ENCODE results near the gene COPS8.

COPS8 gene

DNA sequence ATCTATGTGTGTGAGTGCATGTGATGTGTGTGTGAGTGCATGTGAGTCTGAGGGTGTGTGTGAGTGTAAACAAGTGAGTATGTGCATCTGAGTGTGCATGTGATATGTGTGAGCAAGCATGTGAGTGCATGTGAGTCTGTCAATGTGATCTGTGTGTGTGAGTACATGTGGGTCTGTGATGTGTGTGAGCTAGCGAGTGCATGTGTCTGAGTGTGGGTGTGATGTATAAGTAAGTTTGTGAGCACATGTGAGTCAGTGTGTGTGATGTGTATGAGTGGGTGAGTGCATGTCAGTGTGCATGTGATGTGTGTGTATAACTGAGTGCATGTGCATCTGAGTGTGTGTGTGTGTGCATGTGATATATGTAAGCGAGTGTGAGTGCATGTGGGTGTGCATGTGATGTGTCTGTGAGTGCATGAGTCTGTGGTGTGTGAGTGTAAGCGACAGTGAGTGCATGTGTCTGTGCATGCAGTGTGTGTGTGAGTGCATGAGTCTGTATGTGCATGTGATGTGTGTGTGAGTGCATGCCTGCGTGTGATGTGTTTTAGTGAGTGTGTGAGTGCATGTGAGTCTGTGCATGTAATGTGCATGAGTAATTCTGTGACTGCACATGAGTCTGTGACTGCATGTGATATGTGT is 44.1 kb downstream of the COPS8 start:
- no peak for DNase-seq (ENCODE audit: extremely low read depth in 1 of 2, low read depth in 1 of 2)

- no peak for DNase-seq (ENCODE audit: extremely low read depth in 1 of 2, low read depth in 1 of 2)
These were observed 45.1 kb downstream of the COPS8 start for GRCh38 chr2:237130562-237131421.

DNA sequence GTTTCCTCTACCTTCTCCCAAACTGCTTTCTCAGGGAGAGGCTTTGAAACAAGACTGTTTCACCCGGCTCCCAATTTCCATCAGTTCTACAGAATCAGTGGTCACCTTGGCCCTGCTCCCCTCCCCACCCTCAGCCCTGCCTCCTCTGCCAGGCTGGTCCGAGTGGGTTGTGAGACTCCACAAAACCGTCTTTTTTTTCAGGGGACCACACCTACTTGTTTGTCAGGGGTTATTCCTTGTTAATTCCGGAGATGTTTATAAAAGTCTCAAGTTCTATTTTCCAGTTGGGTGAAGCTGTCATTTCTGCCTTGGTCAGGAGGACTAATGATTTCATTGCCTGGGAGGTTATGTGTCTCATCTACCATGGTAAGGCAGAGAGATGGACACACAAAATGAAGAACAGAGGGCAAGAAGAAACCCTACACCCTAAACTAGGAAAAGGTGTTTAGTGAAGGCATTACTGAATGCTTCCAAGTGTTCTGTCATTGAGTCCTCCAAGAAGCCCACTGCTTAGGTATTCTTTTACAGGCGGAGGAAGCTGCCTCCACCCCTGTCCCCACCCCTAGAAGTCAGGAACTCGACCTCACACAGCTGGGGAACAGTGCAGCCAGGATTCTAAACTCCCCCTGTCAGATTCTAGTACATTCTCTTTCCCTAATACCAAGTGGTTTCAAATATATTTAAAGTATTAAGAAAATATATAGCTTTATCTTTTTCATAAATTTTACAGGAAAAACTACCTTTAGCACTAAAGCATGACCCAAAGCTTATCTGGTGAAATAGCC is 46.3 kb downstream of the COPS8 start:
- no peak for DNase-seq (ENCODE audit: extremely low read depth in 1 of 2, low read depth in 1 of 2)

GRCh38 chr2:237132799-237133198 is 47.1 kb downstream of the COPS8 start:
- no peak for DNase-seq (ENCODE audit: extremely low read depth in 1 of 2, low read depth in 1 of 2)

DNA sequence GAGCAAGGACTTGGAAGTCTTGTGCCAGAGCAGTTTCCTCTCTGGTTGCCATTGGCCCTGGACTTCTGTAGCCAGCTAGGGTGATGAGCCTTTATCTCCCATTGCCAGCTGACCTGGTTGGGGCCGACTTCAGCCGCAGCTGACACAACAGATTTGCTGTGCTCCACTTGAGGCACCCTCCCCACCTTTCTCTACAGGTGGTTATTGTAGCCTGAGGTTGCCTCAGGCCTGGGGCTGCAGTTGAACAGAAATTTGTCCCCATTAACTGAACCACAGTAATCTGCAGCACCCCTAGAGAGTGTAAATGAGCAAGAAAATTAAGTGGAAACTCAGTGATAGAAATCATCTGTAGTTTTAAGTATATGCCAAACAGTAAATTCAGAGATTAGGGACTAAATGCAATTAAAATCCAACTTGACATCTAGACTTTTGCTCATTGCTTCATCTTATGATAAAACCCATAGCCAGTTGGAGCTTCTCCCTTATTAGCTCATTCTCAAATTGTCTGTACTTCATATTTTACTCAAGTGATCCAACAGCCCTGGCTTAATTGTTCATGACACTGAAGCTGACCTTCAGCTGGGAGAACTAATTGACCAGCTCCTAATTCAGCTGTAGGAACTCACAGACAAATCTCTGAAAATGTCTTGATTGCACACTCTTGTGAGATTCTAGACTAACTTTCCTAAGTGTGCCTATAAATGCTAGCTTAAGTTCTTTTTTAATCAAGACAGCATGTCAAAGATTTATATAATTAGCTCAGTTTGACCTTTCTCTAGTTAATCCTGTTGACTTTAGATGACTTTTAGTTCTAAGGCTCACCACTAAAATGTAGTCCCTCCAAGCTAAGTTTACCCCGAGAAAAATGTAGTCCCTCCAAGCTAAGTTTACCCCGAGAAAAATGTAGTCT is 48.9 kb downstream of the COPS8 start:
- DNase-seq (ENCODE audit: extremely low read depth in 1 of 2, low read depth in 1 of 2), result no peak

DNA sequence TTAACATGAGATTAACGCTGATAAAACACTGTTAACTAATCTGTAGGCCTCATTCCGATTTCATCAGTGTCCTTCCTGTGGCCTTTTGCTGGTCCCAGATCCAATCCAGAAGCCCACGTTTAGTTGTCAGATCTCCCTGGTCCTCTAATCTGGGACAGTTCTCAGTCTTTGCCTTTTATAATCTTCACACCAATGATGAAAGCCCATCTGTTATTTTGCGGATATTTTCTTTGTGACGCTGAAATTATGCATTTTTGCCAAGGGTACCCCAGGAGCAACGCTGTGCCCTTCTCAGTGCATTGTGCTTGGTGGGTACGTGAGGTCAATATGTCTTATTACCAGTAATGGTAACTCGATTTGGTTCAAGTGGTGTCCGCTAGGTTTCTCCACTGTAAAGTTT is 51.1 kb downstream of the COPS8 start:
- no peak for DNase-seq (ENCODE audit: extremely low read depth in 1 of 2, low read depth in 1 of 2)

DNA sequence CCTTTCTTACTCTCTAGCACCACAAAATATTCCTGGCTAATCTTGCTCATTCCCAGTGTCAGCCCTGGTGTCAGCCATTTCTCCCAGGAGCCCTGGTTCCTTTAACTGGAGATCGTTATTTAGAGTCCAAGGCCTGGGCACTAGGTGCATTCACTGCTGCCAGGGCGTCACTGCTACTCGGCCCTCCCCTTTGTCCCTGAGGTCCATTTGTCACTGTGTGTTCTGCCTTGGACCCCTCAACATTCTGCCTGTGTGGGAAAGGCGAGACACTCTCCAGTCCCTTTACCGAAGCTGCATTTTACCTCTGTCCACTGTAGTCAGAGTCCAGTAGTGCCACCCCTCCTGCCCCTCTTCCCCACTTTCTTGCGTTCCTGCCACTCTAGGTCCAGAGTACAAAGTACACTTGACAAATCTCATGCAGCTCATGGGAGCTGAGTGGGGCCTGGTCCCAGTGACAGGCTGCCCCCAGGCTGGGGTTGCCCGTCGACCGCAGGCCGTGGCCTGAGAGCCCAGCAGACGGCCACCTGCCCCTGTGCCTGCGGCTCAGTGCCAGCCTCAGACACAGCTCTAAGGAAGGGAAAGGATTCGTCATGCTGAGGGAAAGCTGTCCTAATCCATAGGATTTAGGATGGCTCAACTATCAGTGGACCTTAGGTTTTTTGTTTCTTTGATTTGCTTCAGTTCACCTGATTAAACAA is 52.1 kb downstream of the COPS8 start:
- DNase-seq (ENCODE audit: extremely low read depth in 1 of 2, low read depth in 1 of 2), result no peak

GRCh38 chr2:237139123-237139675 is 53.5 kb downstream of the COPS8 start:
- no peak for DNase-seq (ENCODE audit: extremely low read depth in 1 of 2, low read depth in 1 of 2)

GRCh38 chr2:237140689-237141285 is 55.1 kb downstream of the COPS8 start:
- DNase-seq (ENCODE audit: extremely low read depth in 1 of 2, low read depth in 1 of 2), result no peak

GRCh38 chr2:237141571-237142051 is 55.9 kb downstream of the COPS8 start:
- no peak for DNase-seq (ENCODE audit: extremely low read depth in 1 of 2, low read depth in 1 of 2)

GRCh38 chr2:237143118-237143517 is 57.4 kb downstream of the COPS8 start:
- DNase-seq (ENCODE audit: extremely low read depth in 1 of 2, low read depth in 1 of 2), result no peak

DNA sequence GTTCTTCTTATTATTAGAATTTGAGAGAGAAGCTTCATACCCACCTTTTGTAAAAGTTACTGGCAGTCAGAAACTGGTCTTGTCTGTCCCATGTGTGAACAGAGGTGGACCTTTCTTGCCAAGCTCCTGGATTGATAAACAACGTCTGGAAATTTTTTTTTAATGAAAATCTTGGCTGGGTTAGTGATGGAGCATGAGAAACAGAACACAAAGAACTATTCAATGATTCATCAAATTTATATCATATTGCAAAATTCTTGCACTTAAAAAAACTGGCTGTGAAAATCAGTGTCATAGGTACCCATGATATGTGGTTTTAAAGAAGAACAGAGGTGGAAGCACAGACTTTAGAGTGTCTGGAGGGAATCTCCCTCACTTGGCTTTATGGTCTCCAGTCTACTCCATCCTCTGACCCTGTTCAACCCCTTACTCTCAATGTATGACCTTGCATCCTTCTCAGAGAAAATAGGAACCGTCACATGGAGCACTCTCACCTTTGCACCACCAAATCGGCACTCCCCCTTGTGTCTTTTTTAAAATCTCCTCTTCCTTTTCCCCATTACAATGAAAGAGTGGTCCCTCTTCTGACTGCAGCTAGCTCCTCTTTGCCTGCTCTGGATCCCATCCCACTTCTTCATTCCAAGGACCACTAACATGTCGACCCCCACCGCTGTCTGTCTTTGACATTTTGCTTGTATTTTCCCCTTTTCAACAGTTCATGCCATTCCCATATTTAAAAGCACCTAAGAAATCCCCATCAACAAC is 58.2 kb downstream of the COPS8 start:
- DNase-seq (ENCODE audit: extremely low read depth in 1 of 2, low read depth in 1 of 2), result no peak

- DNase-seq (ENCODE audit: extremely low read depth in 1 of 2, low read depth in 1 of 2), result no peak
These were observed 58.8 kb downstream of the COPS8 start for GRCh38 chr2:237144516-237144915.

DNA sequence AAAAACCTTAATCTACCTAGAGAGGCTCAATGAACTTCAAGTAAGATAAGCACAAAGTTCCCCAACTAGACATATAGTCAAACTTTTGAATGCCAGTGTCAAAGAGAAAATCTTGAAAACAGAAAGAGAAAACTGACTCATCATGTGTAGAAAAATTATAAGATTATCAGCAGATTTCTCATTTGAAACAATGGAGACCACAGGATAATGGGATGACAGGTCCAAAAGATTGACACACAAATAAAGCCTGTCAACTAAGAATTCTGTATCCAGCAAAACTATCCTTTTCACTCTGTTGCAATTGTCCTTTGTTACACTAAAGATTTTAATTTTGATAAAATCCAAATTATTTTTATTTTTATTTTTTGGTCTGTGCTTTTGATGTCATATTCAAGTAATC is 61.6 kb downstream of the COPS8 start:
- DNase-seq (ENCODE audit: extremely low read depth in 1 of 2, low read depth in 1 of 2), result no peak

GRCh38 chr2:237148624-237149023 is 62.9 kb downstream of the COPS8 start:
- no peak for DNase-seq (ENCODE audit: extremely low read depth in 1 of 2, low read depth in 1 of 2)

- DNase-seq (ENCODE audit: extremely low read depth in 1 of 2, low read depth in 1 of 2), result peak in 1 of 2 donors; percentile 63
These were observed 63.7 kb downstream of the COPS8 start for GRCh38 chr2:237149425-237149824.

All from stimulated activated CD8-positive, alpha-beta memory T cell treated with anti-CD3 and anti-CD28 coated beads, Interleukin-7, amount 100 ng/mL, for 48 hours (primary cell).